ENCODE measurements around the gene SLC6A8.

The SLC6A8 gene

GRCh38 chrX:153723351-153724251 is 35.9 kb downstream of the SLC6A8 start:
- H3K27ac ChIP-seq: peak overlapping the region; percentile 19; the same call in 1 of the 2 replicates
- peak overlapping the region; percentile 81 for H3K9ac ChIP-seq (ENCODE audit: insufficient read length)
- H3K9me3 ChIP-seq (ENCODE audit: low read depth, low read length): no peaks in the 10 kb centered on the region
- no peak for DNase-seq (ENCODE audit: low read depth, low spot score)
- peaks cover 27% of the 10 kb centered on the region for H3K36me3 ChIP-seq (ENCODE audit: insufficient read depth, low read length)
- peak overlapping the region; percentile 81 for H3K4me3 ChIP-seq
- no peak for TF ChIP-seq EZH2 (IDR thresholded peaks at IDR 0.05)
- TF ChIP-seq POLR2AphosphoS5 (IDR thresholded peaks at IDR 0.05; ENCODE audit: borderline replicate concordance, low read depth, low read length): no peak
- TF ChIP-seq FOXP2 (optimal IDR thresholded peaks at IDR 0.05; ENCODE audit: control extremely low read depth, extremely low read length, insufficient read depth): no peak

DNA sequence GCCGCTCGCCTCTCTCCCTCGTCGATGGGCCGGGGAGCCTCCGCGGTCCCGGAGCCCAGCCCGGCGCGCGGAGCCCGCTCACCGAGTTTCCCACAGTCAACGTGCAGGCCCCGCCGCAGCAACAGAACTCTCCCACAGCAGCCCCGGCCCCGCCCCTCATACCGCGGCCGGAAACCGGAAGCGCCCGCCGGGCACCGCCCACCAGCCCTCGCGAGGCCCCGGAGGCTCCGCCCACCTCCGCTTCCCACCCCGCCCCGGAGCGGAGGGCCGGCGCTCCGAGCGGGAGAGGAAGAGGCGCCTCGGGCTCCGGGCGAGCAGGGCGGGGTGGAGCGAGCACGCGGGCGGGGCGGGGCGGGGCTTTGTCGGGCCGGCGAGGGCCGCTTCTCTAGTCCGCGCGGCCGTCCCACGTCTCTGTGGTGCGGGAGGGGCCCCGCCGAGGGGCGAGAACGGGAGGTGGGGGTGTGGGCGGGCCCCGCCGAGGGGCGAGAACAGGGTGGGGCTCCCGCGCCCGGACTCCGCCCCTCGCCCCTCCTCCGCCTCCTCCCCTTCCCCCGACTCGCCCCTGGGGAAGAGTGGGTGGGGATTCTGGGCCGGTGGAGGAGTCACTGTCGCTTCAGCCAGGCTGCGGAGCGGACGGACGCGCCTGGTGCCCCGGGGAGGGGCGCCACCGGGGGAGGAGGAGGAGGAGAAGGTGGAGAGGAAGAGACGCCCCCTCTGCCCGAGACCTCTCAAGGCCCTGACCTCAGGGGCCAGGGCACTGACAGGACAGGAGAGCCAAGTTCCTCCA is 36.7 kb downstream of the SLC6A8 start, which contains the start of the genes ABCD1 and BCAP31:
Gene ABCD1, plus strand, starts transcription at position 605 of the 787 bp plus-strand sequence. CDS start 411 bp downstream, outside the sequence.
Gene BCAP31, minus strand, starts transcription at position 136 of the 787 bp plus-strand sequence. CDS start 1,143 bp downstream, outside the sequence.
- H3K36me3 ChIP-seq (ENCODE audit: insufficient read depth, low read length): peaks cover 25% of the 10 kb centered on the region
- no peak for DNase-seq (ENCODE audit: low read depth, low spot score)
- H3K4me3 ChIP-seq: peak within 1 kb of the TSS; percentile 81
- peak within 1 kb of the TSS; percentile 81 for H3K9ac ChIP-seq (ENCODE audit: insufficient read length)
- no peaks in the 10 kb centered on the region for H3K9me3 ChIP-seq (ENCODE audit: low read depth, low read length)
- TF ChIP-seq EZH2 (IDR thresholded peaks at IDR 0.05) (no peak), POLR2AphosphoS5 (IDR thresholded peaks at IDR 0.05; ENCODE audit: borderline replicate concordance, low read depth, low read length) (peak; percentile 56)
- H3K27ac ChIP-seq: peak within 1 kb of the TSS; percentile 42; the same call in 1 of the 2 replicates

- H3K27ac ChIP-seq: peak overlapping the region; percentile 42; the same call in 1 of the 2 replicates
- TF ChIP-seq FOXP2 (optimal IDR thresholded peaks at IDR 0.05; ENCODE audit: control extremely low read depth, extremely low read length, insufficient read depth): no peak
- no peak for TF ChIP-seq POLR2AphosphoS5 (IDR thresholded peaks at IDR 0.05; ENCODE audit: borderline replicate concordance, low read depth, low read length)
- TF ChIP-seq EZH2 (IDR thresholded peaks at IDR 0.05): no peak
Observed at GRCh38 chrX:153725039-153725831, 37.5 kb downstream of the SLC6A8 start.

DNA sequence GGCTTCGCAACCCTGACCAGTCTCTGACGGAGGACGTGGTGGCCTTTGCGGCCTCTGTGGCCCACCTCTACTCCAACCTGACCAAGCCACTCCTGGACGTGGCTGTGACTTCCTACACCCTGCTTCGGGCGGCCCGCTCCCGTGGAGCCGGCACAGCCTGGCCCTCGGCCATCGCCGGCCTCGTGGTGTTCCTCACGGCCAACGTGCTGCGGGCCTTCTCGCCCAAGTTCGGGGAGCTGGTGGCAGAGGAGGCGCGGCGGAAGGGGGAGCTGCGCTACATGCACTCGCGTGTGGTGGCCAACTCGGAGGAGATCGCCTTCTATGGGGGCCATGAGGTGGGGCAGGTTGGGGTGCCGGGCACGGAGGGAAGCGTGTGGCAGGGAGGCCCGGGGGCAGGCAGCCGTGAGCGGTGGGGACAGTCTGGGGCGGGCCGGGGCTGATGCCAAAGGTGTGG is 38.1 kb downstream of the SLC6A8 start:
- Histone ChIP-seq H3K9ac (ENCODE audit: insufficient read length) (no peak overlapping the region), H3K27ac (no peak overlapping the region), H3K4me3 (no peak overlapping the region), H3K36me3 (ENCODE audit: insufficient read depth, low read length) (peaks cover 12% of the 10 kb centered on the region), H3K9me3 (ENCODE audit: low read depth, low read length) (no peaks in the 10 kb centered on the region)
- TF ChIP-seq EZH2 (IDR thresholded peaks at IDR 0.05) (no peak), FOXP2 (optimal IDR thresholded peaks at IDR 0.05; ENCODE audit: control extremely low read depth, extremely low read length, insufficient read depth) (no peak), POLR2AphosphoS5 (IDR thresholded peaks at IDR 0.05; ENCODE audit: borderline replicate concordance, low read depth, low read length) (no peak)
- DNase-seq (ENCODE audit: low read depth, low spot score): no peak

More at GRCh38 chrX:153725039-153725831, 37.5 kb downstream of the SLC6A8 start:
- Histone ChIP-seq H3K36me3 (ENCODE audit: insufficient read depth, low read length) (peaks cover 18% of the 10 kb centered on the region), H3K9ac (ENCODE audit: insufficient read length) (peak overlapping the region; percentile 59), H3K4me3 (peak overlapping the region; percentile 81), H3K9me3 (ENCODE audit: low read depth, low read length) (no peaks in the 10 kb centered on the region)
- DNase-seq (ENCODE audit: low read depth, low spot score): no peak

DNA sequence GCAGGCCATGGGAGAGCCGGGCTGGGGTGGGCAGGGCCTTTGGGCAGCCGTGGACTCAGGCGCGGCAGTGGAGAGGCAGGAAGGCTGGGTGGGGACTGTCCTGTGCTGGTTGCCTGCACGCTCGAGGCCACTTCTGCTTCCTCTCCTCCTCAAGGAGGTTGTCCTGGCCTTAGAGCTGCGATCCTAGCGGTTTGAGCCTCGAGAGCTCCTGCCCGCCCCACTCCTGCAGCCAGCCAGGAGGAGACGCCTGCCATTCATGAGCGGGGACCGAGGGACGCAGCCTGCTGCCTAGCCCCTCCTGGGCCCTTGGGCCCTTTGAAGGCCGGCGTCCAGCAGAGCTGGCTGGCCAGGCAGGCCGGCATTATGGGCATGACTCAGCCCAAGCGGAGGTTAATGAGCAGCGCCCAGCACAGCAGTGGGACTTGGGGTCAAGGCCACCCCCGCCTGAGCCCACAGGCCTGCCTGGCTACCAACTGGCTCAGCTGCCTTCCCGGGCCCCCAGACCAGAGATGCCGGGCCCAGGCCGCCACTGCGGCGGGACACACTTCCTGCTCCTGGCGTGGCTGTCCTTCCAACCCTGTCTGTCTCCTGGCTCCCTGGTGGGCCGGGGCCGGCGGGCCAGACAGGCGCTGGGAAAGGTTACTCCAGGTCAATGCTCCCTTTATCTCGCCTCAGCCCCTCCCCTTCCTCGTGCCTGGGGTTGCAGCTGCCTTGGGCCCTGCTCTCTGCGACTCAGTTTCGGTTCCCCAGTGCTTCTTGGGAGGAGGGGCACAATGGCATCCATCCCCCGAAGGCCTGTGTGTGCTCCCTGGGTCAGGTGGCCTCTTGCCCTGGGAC is 38.8 kb downstream of the SLC6A8 start:
- DNase-seq (ENCODE audit: low read depth, low spot score): no peak
- H3K36me3 ChIP-seq (ENCODE audit: insufficient read depth, low read length): peaks cover 10% of the 10 kb centered on the region
- H3K4me3 ChIP-seq: peak overlapping the region; percentile 61
- H3K9ac ChIP-seq (ENCODE audit: insufficient read length): no peak overlapping the region
- no peaks in the 10 kb centered on the region for H3K9me3 ChIP-seq (ENCODE audit: low read depth, low read length)
- peak overlapping the region; percentile 60 for H3K27ac ChIP-seq
- TF ChIP-seq EZH2 (IDR thresholded peaks at IDR 0.05): no peak
- TF ChIP-seq FOXP2 (optimal IDR thresholded peaks at IDR 0.05; ENCODE audit: control extremely low read depth, extremely low read length, insufficient read depth): no peak
- no peak for TF ChIP-seq POLR2AphosphoS5 (IDR thresholded peaks at IDR 0.05; ENCODE audit: borderline replicate concordance, low read depth, low read length)

DNA sequence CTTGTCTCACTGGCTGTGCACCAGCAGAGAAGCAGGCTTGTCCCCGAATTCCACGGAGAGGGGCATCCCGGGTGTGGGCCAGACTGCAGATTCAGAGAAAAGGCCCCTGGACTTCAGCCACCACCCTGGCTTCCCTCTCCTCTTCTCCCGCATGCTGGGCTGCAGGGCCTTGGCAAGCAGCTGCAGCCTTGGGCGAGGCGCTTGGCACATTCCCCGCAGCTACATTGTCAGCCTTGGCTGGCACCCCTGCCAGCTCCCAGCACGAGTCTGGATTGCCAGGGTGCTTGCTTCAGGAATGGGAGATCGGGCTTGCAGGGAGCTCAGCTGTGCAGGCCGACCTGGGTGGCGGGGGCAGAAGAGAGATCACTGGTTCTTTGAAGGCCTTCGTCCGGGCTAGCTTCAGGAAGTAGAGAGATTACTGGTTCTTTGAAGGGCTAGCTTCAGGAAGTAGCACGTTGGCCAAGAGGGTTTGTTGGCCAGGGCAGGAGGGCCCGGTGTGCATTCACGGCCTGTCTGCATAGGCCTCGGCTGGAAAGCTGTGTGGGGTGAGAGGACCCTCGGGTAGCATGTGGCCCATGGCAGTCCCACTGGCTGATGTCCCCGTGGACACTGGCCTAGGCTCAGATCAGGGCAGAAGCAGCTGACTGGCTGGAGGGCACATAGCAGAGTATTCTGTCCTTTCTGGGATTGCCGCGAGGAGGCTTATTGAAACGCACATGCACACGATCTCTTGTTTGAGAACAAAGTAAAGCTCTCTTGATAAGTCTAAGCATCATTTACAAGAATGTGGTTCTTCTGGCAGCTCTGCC is 39.6 kb downstream of the SLC6A8 start:
- Histone ChIP-seq H3K9ac (ENCODE audit: insufficient read length) (no peak overlapping the region), H3K4me3 (peak overlapping the region; percentile 61), H3K27ac (peak overlapping the region; percentile 60), H3K9me3 (ENCODE audit: low read depth, low read length) (no peaks in the 10 kb centered on the region), H3K36me3 (ENCODE audit: insufficient read depth, low read length) (peaks cover 4% of the 10 kb centered on the region)
- no peak for DNase-seq (ENCODE audit: low read depth, low spot score)
- no peak for TF ChIP-seq POLR2AphosphoS5 (IDR thresholded peaks at IDR 0.05; ENCODE audit: borderline replicate concordance, low read depth, low read length)
- no peak for TF ChIP-seq FOXP2 (optimal IDR thresholded peaks at IDR 0.05; ENCODE audit: control extremely low read depth, extremely low read length, insufficient read depth)
- TF ChIP-seq EZH2 (IDR thresholded peaks at IDR 0.05): no peak

All from SK-N-MC (cell line).